Lower lobe of right lung (tissue), 2 donors: Measurements from ENCODE around the gene FFAR1. TPM values are rescaled to one million over a fixed set of nuclear protein-coding genes. Genes with fewer than 3 reads are reported as not detected.

Experiments
- ATAC-seq, 2 donors: fragments of 200-7000 bp; cut with Tn5 transposase; one replicate each; pipeline ENCODE4 v1.9.1; 2020 to 2022; ENCODE audit warnings: mild to moderate bottlenecking in 2 of 2, moderate library complexity in 2 of 2
- DNase-seq: peaks from one replicate; pipeline ENCODE4 v3.0.0-alpha.2; 2020
- H3K27ac ChIP-seq: fragments of 200-600 bp; one replicate; pipeline ENCODE4 v1.8.0; 2022
- H3K27me3 ChIP-seq: fragments of 200-600 bp; one replicate; pipeline ENCODE4 v1.8.0; 2022; ENCODE audit warnings: low read depth
- H3K36me3 ChIP-seq: fragments of 200-600 bp; one replicate; pipeline ENCODE4 v1.8.0; 2022; ENCODE audit warnings: mild to moderate bottlenecking
- H3K4me1 ChIP-seq: fragments of 200-600 bp; one replicate; pipeline ENCODE4 v1.8.0; 2022
- H3K4me3 ChIP-seq: fragments of 200-600 bp; one replicate; pipeline ENCODE4 v1.8.0; 2022; ENCODE audit warnings: mild to moderate bottlenecking
- H3K9me3 ChIP-seq: fragments of 200-600 bp; one replicate; pipeline ENCODE4 v1.8.0; 2022
- intact Hi-C: fragments of 100-400 bp; cut with DNase I; formaldehyde crosslinking; loops from one replicate; pipeline ENCODE4 v1.11.0; 2022
- total RNA-seq: library from RNA; stranded (reverse); fragmentation: NEBNext Ultra II Directional; extraction: Animal tissue kit (Norgen Biotek cat#: 25700); gene quantifications from one replicate; pipeline ENCODE4 v1.2.1, GENCODE V29; 2021
- TF ChIP-seq, protein P1 (sequence below): fragments of 200-600 bp; IDR thresholded peaks from one replicate; pipeline ENCODE4 v1.8.0; 2022; ENCODE audit warnings: antibody characterized with exemption, mild to moderate bottlenecking
- donor health status: DM: no; HTN: yes; CAD: no; lungs with severe emphysema.

The FFAR1 gene
- total RNA-seq, 1 donor from 2014 or later, result not detected

DNA sequence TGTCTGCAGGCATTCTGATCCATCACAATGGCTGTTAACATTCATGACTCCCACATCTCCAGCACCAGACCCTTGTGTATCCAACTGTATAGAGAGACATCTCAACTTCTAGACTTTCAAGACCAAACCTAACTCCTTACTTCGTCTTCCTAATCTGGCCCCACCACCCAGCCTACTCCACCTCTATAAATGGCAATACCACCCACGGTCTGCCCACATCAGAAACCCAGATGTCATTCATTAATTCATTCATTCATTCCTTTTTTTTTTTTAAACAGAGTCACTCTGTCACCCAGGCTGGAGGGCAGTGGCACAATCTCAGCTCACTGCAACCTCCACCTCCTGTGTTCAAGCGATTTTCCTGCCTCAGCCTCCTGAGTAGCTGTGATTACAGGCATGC lies 33.6 kb downstream of the FFAR1 start:
- TF ChIP-seq, protein P1, sequence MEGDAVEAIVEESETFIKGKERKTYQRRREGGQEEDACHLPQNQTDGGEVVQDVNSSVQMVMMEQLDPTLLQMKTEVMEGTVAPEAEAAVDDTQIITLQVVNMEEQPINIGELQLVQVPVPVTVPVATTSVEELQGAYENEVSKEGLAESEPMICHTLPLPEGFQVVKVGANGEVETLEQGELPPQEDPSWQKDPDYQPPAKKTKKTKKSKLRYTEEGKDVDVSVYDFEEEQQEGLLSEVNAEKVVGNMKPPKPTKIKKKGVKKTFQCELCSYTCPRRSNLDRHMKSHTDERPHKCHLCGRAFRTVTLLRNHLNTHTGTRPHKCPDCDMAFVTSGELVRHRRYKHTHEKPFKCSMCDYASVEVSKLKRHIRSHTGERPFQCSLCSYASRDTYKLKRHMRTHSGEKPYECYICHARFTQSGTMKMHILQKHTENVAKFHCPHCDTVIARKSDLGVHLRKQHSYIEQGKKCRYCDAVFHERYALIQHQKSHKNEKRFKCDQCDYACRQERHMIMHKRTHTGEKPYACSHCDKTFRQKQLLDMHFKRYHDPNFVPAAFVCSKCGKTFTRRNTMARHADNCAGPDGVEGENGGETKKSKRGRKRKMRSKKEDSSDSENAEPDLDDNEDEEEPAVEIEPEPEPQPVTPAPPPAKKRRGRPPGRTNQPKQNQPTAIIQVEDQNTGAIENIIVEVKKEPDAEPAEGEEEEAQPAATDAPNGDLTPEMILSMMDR, result no peak
- Histone ChIP-seq H3K27ac (no peak overlapping the region), H3K4me3 (no peak overlapping the region), H3K9me3 (no peaks in the 10 kb centered on the region), H3K36me3 (no peaks in the 10 kb centered on the region), H3K4me1 (no peaks in the 10 kb centered on the region), H3K27me3 (peaks cover 4% of the 10 kb centered on the region)
- DNase-seq (no peak), ATAC-seq (no peak)
- intact Hi-C loops, result no loop called here

DNA sequence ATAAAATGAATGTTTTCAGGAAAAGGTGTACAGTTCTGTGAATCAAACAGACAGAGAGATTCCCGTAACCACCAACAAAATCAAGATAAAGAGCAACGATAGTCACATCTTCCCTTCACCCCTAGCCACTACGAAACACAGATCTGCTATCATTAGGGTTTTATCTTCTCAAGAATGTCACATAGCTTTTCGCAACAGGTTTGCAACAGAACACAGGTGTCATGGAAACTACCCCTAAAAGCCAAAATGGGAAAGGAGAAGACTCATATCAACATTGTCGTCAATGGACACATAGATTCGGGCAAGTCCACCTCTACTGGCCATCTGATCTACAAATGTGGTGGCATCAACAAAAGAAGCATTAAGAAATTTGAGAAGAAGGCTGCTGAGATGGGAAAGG lies 34.2 kb downstream of the FFAR1 start:
- DNase-seq (no peak), ATAC-seq (no peak)
- peaks cover 4% of the 10 kb centered on the region for H3K27me3 ChIP-seq
- no peaks in the 10 kb centered on the region for H3K36me3 ChIP-seq
- TF ChIP-seq, protein P1, result no peak
- no peak overlapping the region for H3K4me3 ChIP-seq
- H3K9me3 ChIP-seq, result no peaks in the 10 kb centered on the region
- H3K27ac ChIP-seq, result no peak overlapping the region
- H3K4me1 ChIP-seq, result no peaks in the 10 kb centered on the region
- intact Hi-C loops, result no loop called here

DNA sequence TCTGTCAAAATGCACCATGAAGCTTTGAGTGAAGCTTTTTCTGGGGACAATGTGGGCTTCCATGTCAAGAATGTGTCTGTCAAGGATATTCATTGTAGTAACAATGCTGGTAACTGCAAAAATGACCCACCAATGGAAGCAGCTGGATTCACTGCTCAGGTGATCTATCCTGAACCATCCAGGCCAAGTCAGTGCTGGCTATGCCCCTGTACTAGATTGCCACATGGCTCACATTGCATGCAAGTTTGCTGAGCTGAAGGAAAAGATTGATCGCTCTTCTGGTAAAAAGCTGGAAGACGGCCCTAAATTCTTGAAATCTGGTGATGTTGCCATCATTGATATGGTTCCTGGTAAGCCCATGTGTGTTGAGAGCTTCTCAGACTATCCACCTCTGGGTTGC lies 35.8 kb downstream of the FFAR1 start:
- ATAC-seq (no peak), DNase-seq (no peak)
- Histone ChIP-seq H3K4me1 (no peaks in the 10 kb centered on the region), H3K27ac (no peak overlapping the region), H3K36me3 (no peaks in the 10 kb centered on the region), H3K27me3 (peaks cover 4% of the 10 kb centered on the region), H3K9me3 (no peaks in the 10 kb centered on the region), H3K4me3 (no peak overlapping the region)
- intact Hi-C loops, result no loop called here
- TF ChIP-seq, protein P1, result no peak

DNA sequence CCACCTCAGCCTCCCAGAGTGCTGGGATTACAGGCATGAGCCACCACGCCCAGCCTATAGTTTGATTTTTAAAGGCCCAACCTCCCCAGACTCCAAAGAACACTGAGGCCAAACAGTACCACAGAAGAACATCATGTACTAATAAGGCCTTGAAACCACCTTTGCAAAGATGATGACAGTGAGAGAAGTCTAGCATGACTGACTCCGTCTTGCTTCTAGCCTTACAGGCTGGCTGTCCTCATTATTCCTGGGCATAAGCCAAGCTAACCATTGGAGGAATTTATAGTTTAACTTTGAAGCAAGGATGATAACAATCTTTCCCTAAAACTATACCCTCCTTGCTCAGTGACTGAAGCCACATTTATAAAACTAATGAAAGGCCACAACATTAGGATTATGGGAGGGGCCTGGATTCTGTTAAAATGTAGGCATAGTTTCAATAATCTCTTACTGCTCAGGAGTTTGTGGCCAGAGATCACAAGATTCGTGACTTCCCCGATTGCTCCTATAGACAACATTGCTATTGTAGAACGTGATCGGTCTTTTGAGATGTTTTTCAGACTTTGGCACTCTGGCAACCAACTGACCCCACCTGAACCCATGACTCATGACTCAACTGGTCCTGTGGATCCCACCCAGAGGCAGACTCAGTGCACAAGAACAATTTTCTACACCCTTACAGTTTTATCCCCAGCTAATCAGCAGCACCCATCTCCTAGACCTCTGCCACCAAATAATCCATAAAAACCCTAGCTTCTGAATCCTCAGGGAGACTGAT lies 40.8 kb downstream of the FFAR1 start:
- Histone ChIP-seq H3K27ac (no peak overlapping the region), H3K4me1 (no peaks in the 10 kb centered on the region), H3K9me3 (no peaks in the 10 kb centered on the region), H3K27me3 (no peaks in the 10 kb centered on the region), H3K4me3 (no peak overlapping the region), H3K36me3 (no peaks in the 10 kb centered on the region)
- intact Hi-C loops, result no loop called here
- TF ChIP-seq, protein P1, result no peak
- DNase-seq (no peak), ATAC-seq (no peak)

DNA sequence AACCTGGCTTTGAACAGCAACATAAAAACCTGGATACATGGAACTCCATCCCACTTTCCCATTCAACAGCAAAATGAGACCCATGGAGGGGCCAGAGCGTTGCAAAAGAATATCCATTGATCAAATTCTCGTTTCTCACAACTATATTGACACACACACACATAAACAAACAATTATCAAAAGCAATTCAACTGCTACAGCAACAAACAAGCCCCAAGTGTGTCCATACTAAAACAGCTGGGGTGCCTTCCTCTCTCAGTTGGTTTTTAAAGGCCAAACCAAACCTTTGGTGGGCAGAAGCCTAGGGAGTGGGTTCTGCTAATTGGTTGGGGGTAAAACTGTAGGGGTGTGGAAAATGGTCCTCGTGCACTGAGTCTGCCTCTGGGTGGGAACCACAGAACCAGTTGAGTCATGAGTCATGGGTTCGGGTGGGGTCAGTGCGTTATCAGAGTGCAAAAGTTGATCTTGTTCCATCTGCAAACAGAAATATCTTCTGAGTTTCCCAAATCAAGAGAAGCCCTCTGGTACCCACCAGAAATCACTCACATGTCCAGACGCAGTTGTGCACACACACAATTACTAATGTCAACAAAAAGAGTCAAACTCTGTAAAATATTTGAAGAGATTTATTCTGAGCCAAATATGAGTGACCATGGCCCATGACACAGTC lies 41.6 kb downstream of the FFAR1 start:
- TF ChIP-seq, protein P1, result no peak
- Histone ChIP-seq H3K27me3 (no peaks in the 10 kb centered on the region), H3K36me3 (no peaks in the 10 kb centered on the region), H3K4me1 (no peaks in the 10 kb centered on the region), H3K9me3 (no peaks in the 10 kb centered on the region), H3K27ac (no peak overlapping the region), H3K4me3 (no peak overlapping the region)
- DNase-seq (no peak), ATAC-seq (no peak)
- intact Hi-C loops, result no loop called here
